ENCODE data around the gene LILRB3.
A peak's percentile ranks its signal among the peaks of the same experiment; 100 is the strongest.
"Not testable (repeated sequence)": the region's sequence is repeated elsewhere in the genome, so short reads cannot be mapped to it uniquely, and the experiment has no call there.

LILRB3 gene

GRCh38 chr19:54222474-54223276 lies at the start of gene LILRB3:
Gene LILRB3 (minus strand): TSS chr19:54223007. CDS start chr19:54222976, 31 bp downstream.
- in situ Hi-C loops (cut with MboI; ENCODE audit: low pct_unique_long_range_greater_than_20kb, low sequenced_read_pairs); DNase-seq: not testable (repeated sequence)

DNA sequence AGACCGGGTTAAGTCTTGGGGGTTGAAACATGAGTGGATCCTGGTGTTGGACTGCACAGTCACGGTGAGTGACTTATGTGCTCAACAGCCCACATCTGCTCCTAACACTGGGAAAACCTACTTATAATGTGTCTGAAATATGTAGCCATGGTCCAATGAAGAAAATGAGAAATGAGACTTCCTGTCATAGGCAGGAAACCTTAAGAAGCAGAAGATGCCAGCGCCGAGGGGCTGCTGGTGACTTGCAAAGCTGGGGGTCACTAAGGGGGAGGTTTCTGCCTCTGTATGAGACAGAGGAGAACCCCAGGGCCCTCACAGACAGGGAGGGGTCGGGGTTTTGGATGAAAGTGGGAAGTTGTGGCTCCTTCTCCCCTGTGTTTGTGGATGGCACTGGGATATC lies 49.4 kb upstream of the LILRB3 start:
- in situ Hi-C loops (cut with MboI; ENCODE audit: low pct_unique_long_range_greater_than_20kb, low sequenced_read_pairs), result not testable (repeated sequence)

DNA sequence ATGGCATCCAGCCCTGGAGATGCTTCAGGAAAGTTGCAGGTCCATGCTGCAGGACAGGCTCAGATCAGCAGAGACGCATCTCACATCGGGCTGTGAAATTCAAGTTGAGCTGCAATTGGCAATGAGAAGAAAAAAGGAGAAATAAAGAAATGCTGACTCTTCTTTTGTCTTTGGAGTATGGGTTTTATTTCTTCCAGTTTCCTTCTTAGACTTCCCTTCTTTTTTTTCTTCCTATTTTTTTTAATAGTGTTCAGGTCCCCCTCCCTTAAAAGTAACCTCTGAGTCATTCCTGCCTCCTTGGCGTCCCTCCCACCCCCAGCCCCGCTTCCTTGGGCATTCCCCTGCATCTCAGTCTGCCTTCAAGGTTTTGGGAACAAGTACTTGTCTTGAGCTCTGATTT lies 48.8 kb upstream of the LILRB3 start:
- in situ Hi-C loops (cut with MboI; ENCODE audit: low pct_unique_long_range_greater_than_20kb, low sequenced_read_pairs), result not testable (repeated sequence)

More for the DNA sequence above, 49.4 kb upstream of the LILRB3 start:
- DNase-seq, result not testable (repeated sequence)

GRCh38 chr19:54271106-54271505 lies 48.3 kb upstream of the LILRB3 start:
- in situ Hi-C loops (cut with MboI; ENCODE audit: low pct_unique_long_range_greater_than_20kb, low sequenced_read_pairs), result no loop called here
- DNase-seq, result no peak

More for the DNA sequence above, 48.8 kb upstream of the LILRB3 start:
- not testable (repeated sequence) for DNase-seq

DNA sequence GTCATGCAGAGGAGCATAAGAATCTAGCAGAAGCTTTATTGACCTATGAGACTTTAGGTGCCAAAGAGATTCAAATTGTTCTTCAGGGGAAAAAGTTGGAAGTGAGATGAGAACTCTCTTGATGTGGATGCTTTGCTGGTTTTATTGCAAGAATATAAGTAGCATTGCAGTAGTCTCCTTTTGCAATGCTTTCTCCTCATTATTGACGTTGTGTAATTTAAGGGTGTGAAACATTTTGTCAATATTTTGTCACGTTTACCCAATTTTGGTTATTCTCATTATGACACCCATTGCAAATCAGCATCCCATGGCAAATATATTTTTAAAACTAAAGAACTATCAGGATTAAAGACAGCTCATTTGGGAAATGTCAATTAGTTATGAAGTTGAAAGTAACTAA lies 46.1 kb upstream of the LILRB3 start:
- DNase-seq, result no peak
- in situ Hi-C loops (cut with MboI; ENCODE audit: low pct_unique_long_range_greater_than_20kb, low sequenced_read_pairs), result no loop called here

- in situ Hi-C loops (cut with MboI; ENCODE audit: low pct_unique_long_range_greater_than_20kb, low sequenced_read_pairs), result no loop called here
- peak; percentile 76 for DNase-seq
Observed at GRCh38 chr19:54266133-54266532, 43.3 kb upstream of the LILRB3 start.

- in situ Hi-C loops (cut with MboI; ENCODE audit: low pct_unique_long_range_greater_than_20kb, low sequenced_read_pairs), result no loop called here
- DNase-seq, result no peak
Observed at GRCh38 chr19:54262470-54262869, 39.7 kb upstream of the LILRB3 start.

DNA sequence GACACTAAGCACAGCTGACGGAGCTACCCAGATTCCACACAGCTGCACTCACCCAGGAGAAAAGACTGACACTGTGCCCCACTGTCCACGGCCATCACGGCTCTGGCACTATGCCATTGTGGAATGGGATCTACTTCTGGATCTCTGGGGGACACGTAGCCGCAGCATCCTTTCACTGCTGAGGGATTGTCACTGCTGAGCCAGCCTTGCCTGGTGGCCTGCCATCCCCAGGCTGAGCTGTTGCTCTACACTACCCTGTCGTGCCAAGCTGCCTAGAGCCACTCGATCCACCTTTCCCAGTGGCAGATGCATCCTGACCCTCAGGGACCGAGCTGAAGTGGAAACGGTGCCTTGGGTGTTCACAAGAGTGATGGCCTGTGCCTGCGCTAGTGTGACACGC lies 39.3 kb upstream of the LILRB3 start:
- DNase-seq, result no peak
- in situ Hi-C loops (cut with MboI; ENCODE audit: low pct_unique_long_range_greater_than_20kb, low sequenced_read_pairs), result no loop called here

GRCh38 chr19:54257116-54257480 lies 34.3 kb upstream of the LILRB3 start, which contains the start of gene LILRB5:
Gene LILRB5 (minus strand): TSS chr19:54257273. CDS start chr19:54257193, 80 bp downstream.
- no peak for DNase-seq
- in situ Hi-C loops (cut with MboI; ENCODE audit: low pct_unique_long_range_greater_than_20kb, low sequenced_read_pairs), result no loop called here

DNA sequence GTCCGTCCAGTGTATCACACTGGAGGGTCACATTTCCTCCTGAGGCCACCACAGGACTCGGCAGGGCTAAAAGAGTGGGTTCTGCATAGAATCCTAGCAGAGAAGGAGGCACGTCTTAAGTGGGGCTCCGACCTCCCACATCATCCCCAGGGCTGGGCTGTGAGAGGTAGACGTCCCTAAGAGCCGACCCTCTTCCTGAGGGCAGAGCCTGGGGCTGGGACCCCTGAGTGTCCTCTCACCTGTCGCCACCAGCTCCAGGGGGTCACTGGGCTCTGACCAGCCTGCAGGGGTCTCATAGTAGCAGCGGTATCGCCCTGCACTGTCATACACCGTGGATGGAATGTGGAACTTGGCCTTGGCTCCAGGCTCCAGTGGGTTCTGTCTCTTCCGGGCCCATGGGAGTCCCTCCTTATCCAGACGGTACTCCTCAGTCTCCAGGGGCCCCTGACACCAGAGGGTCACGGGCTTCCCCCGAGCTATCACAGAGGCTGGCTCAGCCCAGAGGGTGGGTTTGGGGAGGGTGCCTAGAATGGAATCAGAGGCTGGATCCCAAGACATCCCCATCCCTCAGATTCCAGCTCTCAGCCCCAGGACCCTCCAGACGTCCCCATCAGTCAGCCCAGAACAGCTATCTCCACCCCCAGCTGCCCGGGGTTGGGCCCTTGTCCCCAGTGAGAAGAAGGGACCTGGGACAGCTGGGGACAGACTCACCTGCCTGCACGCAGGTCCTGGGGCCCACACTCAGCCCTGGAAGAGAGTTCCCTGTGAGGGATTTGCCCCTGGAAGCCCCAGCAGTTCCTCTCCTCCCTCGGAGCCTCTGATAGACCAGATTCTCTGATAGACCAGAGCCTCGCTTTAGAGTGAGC lies 33.7 kb upstream of the LILRB3 start:
- in situ Hi-C loops (cut with MboI; ENCODE audit: low pct_unique_long_range_greater_than_20kb, low sequenced_read_pairs), result no loop called here
- no peak for DNase-seq

GRCh38 chr19:54255105-54255775 lies 32.4 kb upstream of the LILRB3 start:
- in situ Hi-C loops (cut with MboI; ENCODE audit: low pct_unique_long_range_greater_than_20kb, low sequenced_read_pairs), result no loop called here
- DNase-seq, result no peak

GRCh38 chr19:54254195-54254906 lies 31.5 kb upstream of the LILRB3 start:
- in situ Hi-C loops (cut with MboI; ENCODE audit: low pct_unique_long_range_greater_than_20kb, low sequenced_read_pairs), result no loop called here
- no peak for DNase-seq

- in situ Hi-C loops (cut with MboI; ENCODE audit: low pct_unique_long_range_greater_than_20kb, low sequenced_read_pairs), result no loop called here
- DNase-seq, result no peak
Observed at GRCh38 chr19:54253331-54254194, 30.8 kb upstream of the LILRB3 start.

- in situ Hi-C loops (cut with MboI; ENCODE audit: low pct_unique_long_range_greater_than_20kb, low sequenced_read_pairs), result no loop called here
- DNase-seq, result no peak
Observed at GRCh38 chr19:54252845-54253244, 30.0 kb upstream of the LILRB3 start.

DNA sequence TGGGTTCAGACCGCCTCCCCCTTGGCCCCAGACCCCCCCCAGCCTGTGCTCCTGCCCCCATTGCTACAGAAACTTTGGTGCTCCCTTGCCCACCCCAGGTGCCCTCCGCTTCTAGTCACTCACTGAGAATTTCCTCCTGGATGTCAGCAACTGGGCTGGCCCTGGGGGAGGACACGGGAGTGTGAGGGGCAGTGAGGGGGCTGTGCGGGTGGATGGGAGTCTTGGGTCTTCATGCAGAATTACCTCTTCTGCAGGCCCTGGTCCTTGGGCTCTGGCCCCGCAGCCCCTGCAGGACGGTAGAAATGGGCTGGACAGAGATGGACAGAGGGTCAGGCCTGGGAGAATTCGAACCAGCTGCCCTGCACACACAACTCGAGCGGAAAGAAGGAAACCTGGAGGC lies 29.4 kb upstream of the LILRB3 start:
- in situ Hi-C loops (cut with MboI; ENCODE audit: low pct_unique_long_range_greater_than_20kb, low sequenced_read_pairs), result no loop called here

GRCh38 chr19:54248016-54248601 lies 25.3 kb upstream of the LILRB3 start:
- DNase-seq, result peak; percentile 42
- in situ Hi-C loops (cut with MboI; ENCODE audit: low pct_unique_long_range_greater_than_20kb, low sequenced_read_pairs), result no loop called here

More for the DNA sequence above, 29.4 kb upstream of the LILRB3 start:
- no peak for DNase-seq

DNA sequence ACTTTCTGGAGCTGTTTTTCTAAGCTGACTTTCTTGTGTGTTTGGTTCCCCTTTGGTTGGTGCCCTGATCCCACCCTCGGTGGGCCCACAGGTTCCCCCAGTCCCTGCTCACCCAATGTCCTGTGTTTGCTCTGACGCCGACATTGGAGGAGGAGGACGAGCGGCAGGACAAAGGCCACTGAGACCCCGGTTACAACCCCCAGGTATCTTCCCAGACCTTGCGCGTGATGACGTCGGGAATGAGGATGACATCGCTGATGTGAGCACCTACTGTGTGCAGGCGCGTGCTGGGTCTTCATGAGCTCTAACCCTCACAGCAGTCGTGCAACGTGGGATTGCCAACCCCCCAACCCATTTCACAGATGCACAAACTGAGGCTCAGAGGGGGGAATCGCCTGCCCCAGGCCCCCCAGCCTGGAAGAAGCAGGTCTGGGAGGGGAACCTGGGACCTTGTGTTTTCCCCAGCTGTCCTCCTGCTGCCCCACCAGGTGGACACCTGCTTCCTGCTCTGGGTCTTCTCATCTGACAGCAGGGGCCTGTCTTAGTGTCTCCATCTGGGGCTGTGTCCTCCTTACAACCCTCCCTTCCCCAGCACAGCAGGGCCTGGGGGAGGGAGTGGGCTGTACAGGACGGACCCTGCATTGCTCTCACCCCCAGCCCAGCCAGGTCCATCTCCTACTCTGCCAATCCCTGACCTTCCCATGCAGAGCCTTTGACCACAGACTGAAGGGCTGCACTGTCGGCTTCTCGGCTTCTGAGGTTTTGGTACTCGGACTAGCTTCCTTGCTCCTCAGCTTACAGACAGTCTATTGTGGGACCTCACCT lies 24.5 kb upstream of the LILRB3 start:
- no peak for DNase-seq
- in situ Hi-C loops (cut with MboI; ENCODE audit: low pct_unique_long_range_greater_than_20kb, low sequenced_read_pairs), result no loop called here
